Gastroesophageal sphincter (tissue), 4 donors: ENCODE data around the gene RBM5. TPM values are rescaled to one million over a fixed set of nuclear protein-coding genes. Genes with fewer than 3 reads are reported as not detected.

ENCODE experiments used
- ATAC-seq: fragments of 150-250 bp; one replicate; pipeline ENCODE4 v1.9.1; 2016; ENCODE audit warnings: mild to moderate bottlenecking, moderate library complexity
- H3K27ac ChIP-seq, 4 donors: fragments of 200-600 bp; sonication (generic) in 3 of 4; 1 replicate in 3 of 4; 2 replicates in 1 of 4; pipeline ENCODE4 v1.5.1; 2016 to 2019
- H3K27me3 ChIP-seq: fragments of 200-600 bp; sonication (generic); one replicate; pipeline ENCODE4 v1.5.1; 2019
- H3K36me3 ChIP-seq, 2 donors: fragments of 200-600 bp; sonication (generic); one replicate each; pipeline ENCODE4 v1.5.1; 2019; ENCODE audit warnings: control low read depth in 1 of 2
- H3K4me1 ChIP-seq, 3 donors: fragments of 200-600 bp; sonication (generic); 1 replicate in 2 of 3; 2 replicates in 1 of 3; pipeline ENCODE4 v1.5.1; 2016 to 2019; ENCODE audit warnings: control low read depth in 2 of 3
- H3K4me3 ChIP-seq, 2 donors: fragments of 200-600 bp; sonication (generic); one replicate each; pipeline ENCODE4 v1.5.1; 2019; ENCODE audit warnings: mild to moderate bottlenecking in 1 of 2, moderate library complexity in 1 of 2
- H3K9me3 ChIP-seq, 3 donors: fragments of 200-600 bp; sonication (generic); one replicate each; pipeline ENCODE4 v1.5.1; 2017 to 2019; ENCODE audit warnings: control low read depth in 2 of 3
- EP300 ChIP-seq: sonication (generic); formaldehyde crosslinking; IDR thresholded peaks from one replicate; pipeline ENCODE4 v1.6.1; 2017; ENCODE audit warnings: antibody characterized with exemption, mild to moderate bottlenecking
- POLR2A ChIP-seq, 2 donors: fragments of 450-650 bp; IDR thresholded peaks; one replicate each; pipeline ENCODE4 v1.6.1; 2017; ENCODE audit warnings: antibody characterized with exemption in 2 of 2, mild to moderate bottlenecking in 2 of 2, moderate library complexity in 1 of 2
- POLR2AphosphoS5 ChIP-seq: sonication (generic); formaldehyde crosslinking; IDR thresholded peaks from one replicate; pipeline ENCODE4 v1.6.1; 2017; ENCODE audit warnings: antibody characterized with exemption
- WGBS, 2 donors: methylation state at CpG; one replicate each; pipeline ENCODE4 v1.1.5; 2018; ENCODE audit warnings: low coverage in 1 of 2; 5-methylcytosine and 5-hydroxymethylcytosine counted together
- total RNA-seq, 4 donors: library from RNA; depleted of rRNA; stranded (reverse); fragments of >200 nt; gene quantifications; one replicate each; pipeline ENCODE4 v1.1.0, GENCODE V29; 2016
- TF ChIP-seq, protein P1 (sequence below), 4 experiments: fragments of 200-600 bp in 2 of 4; fragments of 450-650 bp in 2 of 4; sonication (generic) in 1 of 4; IDR thresholded peaks; one replicate each; pipeline ENCODE4 v1.5.1; 2017 to 2019; ENCODE audit warnings: antibody characterized with exemption in 4 of 4, mild to moderate bottlenecking in 2 of 4, moderate library complexity in 2 of 4

RBM5 gene
- total RNA-seq, 4 donors from 2014 or later = 85.7 to 228 (median 136) TPM

DNA sequence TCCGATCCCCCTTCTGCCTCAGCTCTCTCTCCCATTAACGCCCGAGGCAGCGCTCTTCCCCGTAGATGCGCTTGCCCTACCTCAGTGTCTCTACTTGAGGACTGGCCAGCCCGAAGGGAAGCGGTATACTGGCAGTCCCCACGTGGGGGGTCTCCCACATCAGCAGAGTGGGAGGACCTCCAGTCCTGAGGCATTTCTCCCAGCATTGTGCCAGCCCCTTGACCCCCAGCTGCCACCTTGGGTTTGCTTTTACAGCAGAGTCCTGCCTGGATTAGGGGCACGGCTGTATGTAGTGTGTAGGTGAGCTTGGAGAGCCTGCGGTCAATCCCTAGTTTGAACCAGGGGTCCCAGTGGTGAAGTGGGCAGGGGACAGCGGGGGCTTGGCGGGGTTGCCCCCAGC is 67.2 kb downstream of the RBM5 start:
- Histone ChIP-seq H3K4me3 (peak overlapping the region; percentile 45 to 65), H3K27me3 (peaks cover 11% of the 10 kb centered on the region), H3K27ac (peak overlapping the region in 3 of 4 donors; percentile 79 to 89 (median 83)), H3K36me3 (no peaks in the 10 kb centered on the region), H3K9me3 (no peaks in the 10 kb centered on the region), H3K4me1 (peaks cover 0 to 67% (median 25%) of the 10 kb centered on the region in 3 donors)
- no peak for ATAC-seq
- TF ChIP-seq EP300 = no peak
- no CpG with 5 or more reads among the region's 13 CpGs for WGBS, 2 donors

DNA sequence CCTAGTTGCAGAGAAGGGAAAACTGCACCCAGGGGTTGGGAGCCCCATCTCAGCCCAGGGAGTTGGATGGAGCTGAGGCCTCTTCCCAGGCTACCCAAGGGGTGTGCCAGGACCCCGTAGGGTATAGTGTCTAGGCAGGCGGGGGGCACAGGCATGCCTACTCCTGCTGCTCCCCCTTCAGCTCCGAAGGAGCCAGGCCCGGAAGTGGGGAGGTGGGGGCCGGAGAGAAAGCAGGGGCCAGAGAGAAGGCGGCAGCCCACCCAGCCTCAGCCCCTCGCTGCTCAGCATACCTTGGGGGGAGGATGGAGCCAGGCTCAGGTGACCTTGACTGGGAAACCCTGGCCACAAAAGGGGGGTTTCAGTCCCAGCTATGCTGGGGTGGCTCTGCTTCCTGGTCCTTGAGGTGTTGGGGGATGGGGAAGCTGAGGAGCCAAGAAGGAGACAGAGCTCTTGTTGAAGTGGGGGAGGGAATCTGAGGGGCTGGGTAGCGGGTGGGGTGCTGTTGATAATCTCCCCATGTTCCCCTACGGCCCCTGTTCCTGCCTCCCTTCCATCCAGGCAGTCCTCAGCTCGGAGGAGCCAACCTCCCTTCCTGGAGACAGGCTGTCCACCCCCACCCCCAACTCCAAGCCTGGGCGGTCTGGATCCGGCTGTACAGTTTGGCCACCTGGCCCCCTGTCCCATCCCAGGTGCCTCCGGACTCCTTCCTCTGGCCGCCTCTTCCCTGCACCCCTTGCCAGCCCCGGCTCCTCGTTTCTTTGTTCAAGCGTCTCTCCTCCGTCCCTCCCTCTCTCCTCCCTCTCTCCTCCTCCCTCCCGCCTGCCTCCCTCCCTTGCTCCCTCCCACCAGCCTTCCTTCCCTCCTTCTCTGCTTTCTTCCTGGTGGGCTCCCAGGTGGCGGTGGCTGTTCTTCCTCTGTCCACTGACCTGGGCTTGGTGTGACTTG is 68.1 kb downstream of the RBM5 start:
- peaks cover 0 to 76% (median 34%) of the 10 kb centered on the region in 3 donors for H3K4me1 ChIP-seq

DNA sequence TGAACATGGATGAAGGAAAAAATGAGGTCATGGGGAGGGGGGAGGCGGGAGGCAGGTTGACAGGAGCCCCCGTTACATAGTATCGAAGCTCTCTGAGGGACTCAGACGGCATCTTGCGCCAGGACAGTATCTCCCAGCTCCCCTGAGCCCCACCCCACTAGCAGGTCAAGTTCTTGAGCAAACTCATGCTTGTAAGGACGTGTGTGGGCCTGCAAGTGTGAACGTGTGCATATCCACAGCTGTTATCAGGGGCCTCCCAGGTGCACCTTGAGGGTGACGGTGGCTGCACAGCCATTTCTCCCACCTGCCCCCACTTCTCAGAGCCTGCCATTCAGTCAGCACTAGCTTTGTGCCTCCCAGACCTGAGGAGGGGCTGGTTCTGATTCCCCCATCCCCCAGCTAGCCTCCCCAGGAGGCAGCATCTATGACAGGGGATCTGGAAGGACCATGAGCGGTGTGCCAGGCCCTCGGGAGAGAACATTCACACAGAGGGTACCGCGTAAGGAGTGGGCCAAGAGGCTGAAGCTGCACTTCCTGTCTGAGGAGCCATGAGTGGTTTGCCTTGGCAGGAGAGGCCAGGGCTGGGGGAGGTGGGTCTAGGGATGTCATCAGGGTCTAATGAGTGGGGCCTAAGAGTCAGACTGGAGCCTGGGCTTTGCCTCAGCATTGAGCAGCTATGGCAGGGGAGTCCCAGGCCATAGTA is 69.3 kb downstream of the RBM5 start:
- no peak overlapping the region for H3K4me3 ChIP-seq
- H3K4me1 ChIP-seq = peaks cover 0 to 87% (median 44%) of the 10 kb centered on the region in 3 donors
- TF ChIP-seq EP300 (no peak), POLR2AphosphoS5 (no peak), POLR2A (IDR thresholded peaks at IDR 0.05) (no peak)
- TF ChIP-seq, protein P1, sequence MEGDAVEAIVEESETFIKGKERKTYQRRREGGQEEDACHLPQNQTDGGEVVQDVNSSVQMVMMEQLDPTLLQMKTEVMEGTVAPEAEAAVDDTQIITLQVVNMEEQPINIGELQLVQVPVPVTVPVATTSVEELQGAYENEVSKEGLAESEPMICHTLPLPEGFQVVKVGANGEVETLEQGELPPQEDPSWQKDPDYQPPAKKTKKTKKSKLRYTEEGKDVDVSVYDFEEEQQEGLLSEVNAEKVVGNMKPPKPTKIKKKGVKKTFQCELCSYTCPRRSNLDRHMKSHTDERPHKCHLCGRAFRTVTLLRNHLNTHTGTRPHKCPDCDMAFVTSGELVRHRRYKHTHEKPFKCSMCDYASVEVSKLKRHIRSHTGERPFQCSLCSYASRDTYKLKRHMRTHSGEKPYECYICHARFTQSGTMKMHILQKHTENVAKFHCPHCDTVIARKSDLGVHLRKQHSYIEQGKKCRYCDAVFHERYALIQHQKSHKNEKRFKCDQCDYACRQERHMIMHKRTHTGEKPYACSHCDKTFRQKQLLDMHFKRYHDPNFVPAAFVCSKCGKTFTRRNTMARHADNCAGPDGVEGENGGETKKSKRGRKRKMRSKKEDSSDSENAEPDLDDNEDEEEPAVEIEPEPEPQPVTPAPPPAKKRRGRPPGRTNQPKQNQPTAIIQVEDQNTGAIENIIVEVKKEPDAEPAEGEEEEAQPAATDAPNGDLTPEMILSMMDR (IDR thresholded peaks at IDR 0.05) = no peak
- no peak for ATAC-seq
- WGBS, 2 donors = 98% methylated on average over 5 of the region's 12 CpGs; no CpG with 5 or more reads in 1 of the 2 donors
- no peaks in the 10 kb centered on the region for H3K9me3 ChIP-seq
- peaks cover 11% of the 10 kb centered on the region for H3K27me3 ChIP-seq
- H3K27ac ChIP-seq = peak overlapping the region in 3 of 4 donors; percentile 11 to 79 (median 57)
- no peaks in the 10 kb centered on the region for H3K36me3 ChIP-seq

More for the DNA sequence above, 68.1 kb downstream of the RBM5 start:
- WGBS, 2 donors = 11 to 18% methylated on average over 7 to 13 of the region's 20 CpGs
- Histone ChIP-seq H3K36me3 (no peaks in the 10 kb centered on the region), H3K9me3 (no peaks in the 10 kb centered on the region), H3K27ac (peak overlapping the region in 3 of 4 donors; percentile 11 to 79 (median 57)), H3K4me3 (peak overlapping the region in 1 of 2 donors; percentile 65), H3K27me3 (peaks cover 11% of the 10 kb centered on the region)
- TF ChIP-seq EP300 (no peak), POLR2A (IDR thresholded peaks at IDR 0.05) (no peak), POLR2AphosphoS5 (no peak)
- TF ChIP-seq, protein P1 (IDR thresholded peaks at IDR 0.05) = no peak
- no peak for ATAC-seq

DNA sequence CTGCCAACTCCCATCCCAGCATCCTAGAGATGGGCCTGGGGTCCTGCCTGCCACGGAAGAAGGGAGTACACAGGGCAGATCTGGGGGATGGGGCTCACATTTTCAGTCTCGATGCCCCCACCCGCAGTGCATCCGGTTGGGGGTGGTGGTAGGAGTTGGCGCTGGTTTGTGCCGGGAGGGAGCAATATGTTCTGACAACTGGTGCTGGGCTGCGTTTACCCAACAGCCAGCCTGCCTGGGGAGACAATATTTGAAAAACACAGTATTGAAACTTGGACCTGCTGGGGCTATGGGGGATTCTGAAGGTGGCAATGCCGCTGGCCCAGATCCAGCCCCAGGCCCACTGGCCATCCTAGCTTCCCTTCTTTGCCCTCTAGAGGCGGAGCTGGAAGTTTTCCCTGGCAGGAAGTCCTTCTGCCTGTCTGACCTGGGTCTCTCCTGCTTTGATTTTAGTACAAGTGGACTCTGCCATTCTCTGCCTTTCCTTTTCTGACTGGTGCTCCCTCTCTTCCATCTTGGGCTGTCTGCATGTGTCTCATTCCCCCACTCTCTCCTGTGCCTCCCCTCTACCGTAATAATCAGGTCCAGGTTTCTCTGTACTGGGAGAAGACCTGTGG is 69.9 kb downstream of the RBM5 start:
- ATAC-seq = no peak
- Histone ChIP-seq H3K4me3 (no peak overlapping the region), H3K36me3 (no peaks in the 10 kb centered on the region), H3K9me3 (no peaks in the 10 kb centered on the region), H3K27me3 (peaks cover 11% of the 10 kb centered on the region), H3K27ac (peak overlapping the region in 3 of 4 donors; percentile 57 to 87 (median 79)), H3K4me1 (peaks cover 0 to 94% (median 48%) of the 10 kb centered on the region in 3 donors)
- TF ChIP-seq EP300 = no peak
- TF ChIP-seq, protein P1 (IDR thresholded peaks at IDR 0.05) = no peak
- 33 to 100% methylated on average over 1 to 2 of the region's 10 CpGs for WGBS, 2 donors

DNA sequence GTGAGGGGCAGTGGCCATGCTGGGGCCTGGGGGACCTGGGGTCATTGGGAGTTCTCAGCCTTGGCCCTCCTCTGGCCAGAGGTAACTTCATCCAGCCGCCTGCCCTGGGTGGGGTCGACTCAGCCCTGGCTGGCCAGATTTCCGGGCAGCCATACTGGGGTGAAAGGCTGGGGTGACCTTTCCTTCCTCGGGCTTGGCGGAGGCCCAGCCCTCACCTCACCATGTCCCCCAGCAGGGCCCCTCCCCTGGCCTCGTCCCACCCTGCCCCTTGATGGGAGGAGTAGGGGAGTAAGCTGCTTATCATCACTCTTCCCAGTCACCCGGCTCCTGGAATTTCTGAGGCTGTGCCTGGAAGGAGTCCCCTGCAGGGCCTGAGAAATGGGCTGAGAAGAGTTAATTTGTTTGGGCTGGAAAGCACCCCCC is 71.9 kb downstream of the RBM5 start:
- Histone ChIP-seq H3K36me3 (no peaks in the 10 kb centered on the region), H3K4me3 (no peak overlapping the region), H3K4me1 (peaks cover 9 to 99% (median 59%) of the 10 kb centered on the region in 3 donors), H3K27me3 (peaks cover 11% of the 10 kb centered on the region), H3K27ac (peak overlapping the region in 3 of 4 donors; percentile 83 to 94 (median 87)), H3K9me3 (no peaks in the 10 kb centered on the region)
- WGBS, 2 donors = no CpG with 5 or more reads among the region's 7 CpGs
- peak; percentile 19 for ATAC-seq
- no peak for TF ChIP-seq EP300
- TF ChIP-seq, protein P1 (IDR thresholded peaks at IDR 0.05) = no peak
- TF ChIP-seq POLR2AphosphoS5 = no peak
- no peak for TF ChIP-seq POLR2A (IDR thresholded peaks at IDR 0.05)
